GM23338 (cell line): ENCODE measurements around the gene KRTAP22-2.
A peak's percentile ranks its signal among the peaks of the same experiment; 100 is the strongest.

Source experiments
- EZH2phosphoT487 ChIP-seq: fragments of 200-600 bp; sonication (generic); IDR thresholded peaks from one replicate; pipeline ENCODE4 v1.8.1; 2018; ENCODE audit warnings: antibody characterized with exemption; ENCODE audit not compliant: unreplicated experiment
- POLR2AphosphoS5 ChIP-seq: IDR thresholded peaks from 2 replicates; pipeline ENCODE4 v1.6.1; 2016; ENCODE audit warnings: antibody characterized with exemption, low read depth
- TF ChIP-seq, protein P1 (sequence below), 2 experiments: fragments of 200-600 bp in 1 of 2; sonication (generic) in 1 of 2; conservative IDR thresholded peaks; 2 replicates each; pipeline versions ENCODE4 v1.5.1 to v1.6.1; 2016 to 2017; ENCODE audit warnings: antibody characterized with exemption in 2 of 2, low read depth in 2 of 2, mild to moderate bottlenecking in 2 of 2, moderate library complexity in 1 of 2

DNA sequence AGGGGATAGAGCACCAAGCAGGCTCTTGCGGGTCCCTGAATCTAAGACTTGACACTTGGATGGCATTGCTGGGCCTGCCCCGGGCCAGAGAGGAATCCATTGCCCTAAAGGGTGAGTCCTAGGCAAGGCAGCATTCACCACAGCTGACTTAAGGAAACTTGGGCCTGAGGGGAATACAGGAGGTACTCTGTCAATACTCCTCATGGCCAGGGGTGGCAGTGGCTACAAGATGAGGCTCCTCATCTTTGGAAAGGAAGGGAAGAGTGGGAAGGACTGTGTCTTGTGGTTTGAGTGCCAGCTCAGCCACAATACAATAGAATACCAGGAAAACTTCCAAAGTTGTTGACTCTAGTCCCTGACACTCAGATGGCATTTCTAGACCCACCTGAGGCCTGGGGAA lies 15.8 kb upstream of the KRTAP22-2 start:
- no peak for TF ChIP-seq POLR2AphosphoS5
- TF ChIP-seq, protein P1, sequence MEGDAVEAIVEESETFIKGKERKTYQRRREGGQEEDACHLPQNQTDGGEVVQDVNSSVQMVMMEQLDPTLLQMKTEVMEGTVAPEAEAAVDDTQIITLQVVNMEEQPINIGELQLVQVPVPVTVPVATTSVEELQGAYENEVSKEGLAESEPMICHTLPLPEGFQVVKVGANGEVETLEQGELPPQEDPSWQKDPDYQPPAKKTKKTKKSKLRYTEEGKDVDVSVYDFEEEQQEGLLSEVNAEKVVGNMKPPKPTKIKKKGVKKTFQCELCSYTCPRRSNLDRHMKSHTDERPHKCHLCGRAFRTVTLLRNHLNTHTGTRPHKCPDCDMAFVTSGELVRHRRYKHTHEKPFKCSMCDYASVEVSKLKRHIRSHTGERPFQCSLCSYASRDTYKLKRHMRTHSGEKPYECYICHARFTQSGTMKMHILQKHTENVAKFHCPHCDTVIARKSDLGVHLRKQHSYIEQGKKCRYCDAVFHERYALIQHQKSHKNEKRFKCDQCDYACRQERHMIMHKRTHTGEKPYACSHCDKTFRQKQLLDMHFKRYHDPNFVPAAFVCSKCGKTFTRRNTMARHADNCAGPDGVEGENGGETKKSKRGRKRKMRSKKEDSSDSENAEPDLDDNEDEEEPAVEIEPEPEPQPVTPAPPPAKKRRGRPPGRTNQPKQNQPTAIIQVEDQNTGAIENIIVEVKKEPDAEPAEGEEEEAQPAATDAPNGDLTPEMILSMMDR (conservative IDR thresholded peaks at IDR 0.05; ENCODE audit: low read depth in 2 of 2), result peak; percentile 25 to 36; a peak in 3 of 4 replicates
- no peak for TF ChIP-seq EZH2phosphoT487
